Spleen (tissue), 11 donors: ENCODE measurements around the gene TMX1. TPM values are rescaled to one million over a fixed set of nuclear protein-coding genes. Genes with fewer than 3 reads are reported as not detected.
A peak's percentile ranks its signal among the peaks of the same experiment; 100 is the strongest.
"Not testable (repeated sequence)": the region's sequence is repeated elsewhere in the genome, so short reads cannot be mapped to it uniquely, and the experiment has no call there.

Source experiments
- DNase-seq: peaks from one replicate; pipeline ENCODE4 v3.0.0-alpha.2; 2020
- H3K27ac ChIP-seq, 8 donors: fragments of 200-600 bp; sonication (generic) in 7 of 8; 1 replicate in 4 of 8; 2 replicates in 4 of 8; pipeline versions ENCODE4 v1.5.0 to v1.8.0; 2016 to 2021; ENCODE audit warnings: inconsistent platforms in 4 of 8, mild to moderate bottlenecking in 4 of 8, moderate library complexity in 1 of 8
- H3K27me3 ChIP-seq, 7 donors: fragments of 200-600 bp; sonication (generic) in 6 of 7; replicated peaks in 1 of 7; 1 replicate in 4 of 7; 2 replicates in 3 of 7; pipeline versions ENCODE4 v1.5.0 to v1.8.0; 2016 to 2021; ENCODE audit warnings: inconsistent platforms in 3 of 7, mild to moderate bottlenecking in 1 of 7
- H3K36me3 ChIP-seq, 6 donors: fragments of 200-600 bp; sonication (generic) in 5 of 6; 1 replicate in 4 of 6; 2 replicates in 2 of 6; pipeline versions ENCODE4 v1.5.0 to v1.8.0; 2016 to 2021; ENCODE audit warnings: inconsistent platforms in 2 of 6
- H3K4me1 ChIP-seq, 6 donors: fragments of 200-600 bp; sonication (generic) in 5 of 6; 1 replicate in 3 of 6; 2 replicates in 3 of 6; pipeline versions ENCODE4 v1.5.0 to v1.8.0; 2016 to 2021; ENCODE audit warnings: inconsistent platforms in 3 of 6
- H3K4me3 ChIP-seq, 8 donors: fragments of 200-600 bp; sonication (generic) in 7 of 8; 1 replicate in 4 of 8; 2 replicates in 4 of 8; pipeline versions ENCODE4 v1.5.0 to v1.8.0; 2016 to 2021; ENCODE audit warnings: inconsistent platforms in 4 of 8, mild to moderate bottlenecking in 4 of 8, moderate library complexity in 2 of 8
- H3K9me3 ChIP-seq, 8 donors: fragments of 200-600 bp; sonication (generic) in 7 of 8; 1 replicate in 4 of 8; 2 replicates in 4 of 8; pipeline versions ENCODE4 v1.5.0 to v1.8.0; 2016 to 2021; ENCODE audit warnings: inconsistent platforms in 4 of 8
- CTCF ChIP-seq, 11 experiments: fragments of 200-600 bp in 7 of 11; fragments of 450-650 bp in 4 of 11; sonication (generic) in 4 of 11; IDR thresholded peaks in 8 of 11; conservative IDR thresholded peaks in 3 of 11; 1 replicate in 7 of 11; 2 replicates in 4 of 11; pipeline versions ENCODE4 v1.4.0 to v1.8.0; 2016 to 2021; ENCODE audit warnings: antibody characterized with exemption in 11 of 11, inconsistent platforms in 4 of 11, mild to moderate bottlenecking in 1 of 11
- POLR2A ChIP-seq, 3 donors: fragments of 450-650 bp; IDR thresholded peaks; one replicate each; pipeline ENCODE4 v1.5.1; 2017; ENCODE audit warnings: antibody characterized with exemption in 3 of 3, mild to moderate bottlenecking in 1 of 3
- POLR2AphosphoS5 ChIP-seq, 3 donors: sonication (generic); formaldehyde crosslinking; IDR thresholded peaks; one replicate each; pipeline ENCODE4 v1.5.1; 2017; ENCODE audit warnings: antibody characterized with exemption in 3 of 3
- WGBS, 5 donors: extraction: QIAGEN DNeasy Blood & Tissue Kit in 3 of 5; methylation state at CpG; one replicate each; pipeline versions ENCODE4 v1.1.5 to v1.1.7; 2013 to 2018; 5-methylcytosine and 5-hydroxymethylcytosine counted together
- intact Hi-C: fragments of 100-400 bp; cut with DNase I; formaldehyde crosslinking; loops from one replicate; pipeline ENCODE4 v1.15.0; 2023; ENCODE audit warnings: low total_unique reads
- polyA plus RNA-seq, 3 donors: library from polyadenylated mRNA; stranded (reverse); fragments of 200-250 nt; gene quantifications; one replicate each; pipeline ENCODE4 v1.2.1, GENCODE V29; 2013
- total RNA-seq, 7 donors: library from RNA; depleted of rRNA in 3 of 7; stranded (reverse); fragments of >200 nt in 3 of 7; fragmentation: NEBNext Ultra II Directional in 4 of 7; extraction: Animal tissue kit (Norgen Biotek cat#: 25700) in 4 of 7; gene quantifications; one replicate each; pipeline versions ENCODE4 v1.1.0 to v1.2.1, GENCODE V29; 2016 to 2021
- donor health status: healthy with polysubstance abuse.
- donor health status: DM: no; HTN: no; CAD: no; lungs with moderate emphysema.
- donor health status: DM: no; HTN: no; CAD: no.
- donor health status: Bipolar disorder and iron deficiency.
- donor health status: healthy.
- donor health status: DM: no; HTN: no; CAD: no.
- donor health status: DM: yes; HTN: yes; CAD: no.

Gene TMX1
- total and polyA plus RNA-seq, 10 donors: 6.1 to 41.3 (median 35.0) TPM

GRCh38 chr14:51219473-51220448, 20.3 kb upstream of the TMX1 start:
- no peak for DNase-seq
- intact Hi-C loops: loop anchor here (10.0 kb wide), 1 partner anchor 265 kb away; no protein-coding TSS in a partner anchor
- WGBS, 5 donors: 65 to 79% (median 71%) methylated on average over 7 of the region's 7 CpGs

DNA sequence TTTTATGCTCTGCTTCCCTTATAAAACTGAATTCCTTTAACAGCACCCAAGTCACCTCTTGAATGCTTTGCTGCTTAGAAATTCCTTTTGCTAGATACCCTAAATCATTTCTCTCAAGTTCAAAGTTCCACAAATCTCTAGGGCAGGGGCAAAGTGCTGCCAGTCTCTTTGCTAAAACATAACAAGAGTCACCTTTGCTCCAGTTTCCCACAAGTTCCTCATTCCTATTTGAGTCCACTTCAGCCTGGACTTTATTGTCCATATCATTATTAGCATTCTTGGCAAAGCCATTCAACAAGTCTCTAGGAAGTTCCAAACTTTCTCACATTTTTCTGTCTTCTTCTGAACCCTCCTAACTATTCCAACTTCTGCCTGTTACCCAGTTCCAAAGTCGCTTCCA, 16.6 kb upstream of the TMX1 start:
- not testable (repeated sequence) for DNase-seq, H3K27me3 ChIP-seq, H3K4me3 ChIP-seq, H3K27ac ChIP-seq, H3K4me1 ChIP-seq, H3K36me3 ChIP-seq
- intact Hi-C loops: loop anchor here (10.0 kb wide), 1 partner anchor 269 kb away; no protein-coding TSS in a partner anchor
- WGBS, 5 donors: 84 to 98% (median 95%) methylated on average over 1 of the region's 1 CpG
- H3K9me3 ChIP-seq: peaks cover 0 to 10% (median 0%) of the 10 kb centered on the region in 8 donors

More at GRCh38 chr14:51219473-51220448, 20.3 kb upstream of the TMX1 start:
- Histone ChIP-seq H3K36me3 (no peaks in the 10 kb centered on the region), H3K9me3 (peaks cover 0 to 10% (median 0%) of the 10 kb centered on the region in 8 donors), H3K4me3 (no peak overlapping the region), H3K27ac (no peak overlapping the region), H3K27me3 (no peaks in the 10 kb centered on the region), H3K4me1 (no peaks in the 10 kb centered on the region)
- TF ChIP-seq POLR2A (IDR thresholded peaks at IDR 0.05): no peak
- TF ChIP-seq CTCF (IDR thresholded peaks at IDR 0.05 in 8 of 11, conservative IDR thresholded peaks at IDR 0.05 in 3 of 11): peak in 9 of 11 experiments; percentile 11 to 49 (median 39)
- TF ChIP-seq POLR2AphosphoS5 (IDR thresholded peaks at IDR 0.05): no peak

DNA sequence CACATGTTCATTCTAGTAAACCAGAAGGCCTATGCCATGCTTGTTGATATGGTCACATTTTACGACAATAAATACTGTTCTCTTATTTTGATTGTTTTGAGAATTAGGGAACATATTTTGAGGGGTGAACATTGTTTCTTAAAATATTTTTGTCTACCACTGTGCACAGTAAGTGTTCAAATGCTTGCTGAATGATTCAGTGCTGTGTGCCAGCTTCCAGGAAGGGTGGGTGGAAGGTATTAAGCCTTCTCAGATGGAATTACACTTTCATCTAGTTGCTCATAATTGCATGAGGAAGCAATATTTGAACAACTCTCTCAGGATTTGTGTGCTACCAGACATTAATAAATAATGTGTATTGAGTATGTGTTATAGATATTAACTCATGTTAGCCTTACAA, 15.5 kb upstream of the TMX1 start:
- no peaks in the 10 kb centered on the region for H3K4me1 ChIP-seq
- no peak overlapping the region for H3K4me3 ChIP-seq
- no peak for DNase-seq
- H3K9me3 ChIP-seq: peaks cover 0 to 10% (median 0%) of the 10 kb centered on the region in 8 donors
- no peaks in the 10 kb centered on the region for H3K27me3 ChIP-seq
- TF ChIP-seq CTCF (IDR thresholded peaks at IDR 0.05 in 8 of 11, conservative IDR thresholded peaks at IDR 0.05 in 3 of 11) (no peak), POLR2AphosphoS5 (IDR thresholded peaks at IDR 0.05) (no peak), POLR2A (IDR thresholded peaks at IDR 0.05) (no peak)
- 95 to 98% (median 97%) methylated on average over 1 of the region's 1 CpG for WGBS, 5 donors
- H3K36me3 ChIP-seq: no peaks in the 10 kb centered on the region
- no peak overlapping the region for H3K27ac ChIP-seq
- intact Hi-C loops: loop anchor here (10.0 kb wide), 1 partner anchor 270 kb away; no protein-coding TSS in a partner anchor

DNA sequence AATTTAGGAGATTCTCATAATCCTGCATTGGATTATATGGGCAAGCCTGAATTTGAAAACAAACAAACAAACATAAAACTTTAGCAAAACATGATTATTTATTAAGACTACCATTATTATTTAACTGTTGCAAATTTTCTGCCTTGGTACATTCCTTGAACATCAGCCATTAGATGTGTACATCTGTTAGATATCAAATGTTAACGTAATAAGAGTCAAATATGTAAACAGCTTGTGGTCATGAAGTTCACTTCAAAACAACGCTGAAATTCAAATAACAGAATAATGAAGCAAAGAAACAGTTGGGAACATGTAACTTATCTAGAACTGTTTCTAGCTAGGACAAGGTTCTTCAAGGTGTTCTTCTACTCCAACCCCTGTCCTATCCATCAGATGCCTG, 14.3 kb upstream of the TMX1 start:
- intact Hi-C loops: loop anchor here (10.0 kb wide), 1 partner anchor 271 kb away; no protein-coding TSS in a partner anchor
- Histone ChIP-seq H3K27ac (no peak overlapping the region), H3K9me3 (peaks cover 0 to 10% (median 0%) of the 10 kb centered on the region in 8 donors), H3K36me3 (no peaks in the 10 kb centered on the region), H3K4me1 (no peaks in the 10 kb centered on the region), H3K27me3 (no peaks in the 10 kb centered on the region), H3K4me3 (no peak overlapping the region)
- WGBS, 5 donors: 73 to 89% (median 81%) methylated on average over 2 of the region's 2 CpGs
- no peak for TF ChIP-seq POLR2A (IDR thresholded peaks at IDR 0.05)
- TF ChIP-seq CTCF (IDR thresholded peaks at IDR 0.05 in 8 of 11, conservative IDR thresholded peaks at IDR 0.05 in 3 of 11): no peak
- no peak for TF ChIP-seq POLR2AphosphoS5 (IDR thresholded peaks at IDR 0.05)
- no peak for DNase-seq
